GM06990 (cell line): ENCODE data around the gene SPTBN1.

Source experiments
- DNase-seq: peaks from one replicate; pipeline ENCODE4 v3.0.0-alpha.2; 2011; ENCODE audit not compliant: insufficient read length; ENCODE audit errors: extremely low read depth
- H3K27me3 ChIP-seq: replicated peaks from 2 replicates; pipeline ENCODE4 v1.6.0; 2011; ENCODE audit warnings: low read length; ENCODE audit not compliant: control insufficient read depth, insufficient read depth
- H3K36me3 ChIP-seq: 2 replicates; pipeline ENCODE4 v1.5.1; 2011; ENCODE audit warnings: low read length; ENCODE audit not compliant: control insufficient read depth, insufficient read depth
- H3K4me3 ChIP-seq: replicated peaks from 2 replicates; pipeline ENCODE4 v1.5.1; 2011; ENCODE audit warnings: low read depth, mild to moderate bottlenecking, control low read depth, low read length
- TF ChIP-seq, protein P1 (sequence below): IDR thresholded peaks from 2 replicates; pipeline ENCODE4 v1.5.1; 2011; ENCODE audit warnings: low read length, control low read depth, mild to moderate bottlenecking, inconsistent platforms; ENCODE audit not compliant: insufficient read depth, poor library complexity, severe bottlenecking

The SPTBN1 gene

DNA sequence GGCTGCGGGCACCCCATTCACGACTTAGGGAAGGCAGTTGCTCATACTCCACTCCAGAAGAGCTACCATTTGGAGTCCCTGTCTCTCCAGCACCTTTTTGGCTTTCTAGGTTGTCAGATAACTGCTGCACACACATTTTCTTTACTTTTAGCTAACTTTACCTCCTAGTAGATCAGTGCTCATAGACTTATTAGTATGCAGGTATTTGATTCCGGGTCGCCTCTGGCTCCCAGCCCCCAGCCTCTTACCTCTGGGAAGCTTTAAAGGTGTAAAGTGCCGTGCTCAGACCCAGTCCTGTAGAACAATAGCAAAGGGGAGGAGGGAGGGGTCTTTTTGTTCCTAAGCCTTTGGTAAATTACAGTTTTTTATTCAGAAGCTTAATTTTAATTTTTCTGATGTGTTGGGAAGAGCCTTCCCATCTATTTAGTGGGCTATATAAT lies 102.9 kb downstream of the SPTBN1 start:
- Histone ChIP-seq H3K36me3 (no peaks in the 10 kb centered on the region), H3K27me3 (no peaks in the 10 kb centered on the region), H3K4me3 (peak overlapping the region; percentile 82)
- no peak for DNase-seq
- TF ChIP-seq, protein P1, sequence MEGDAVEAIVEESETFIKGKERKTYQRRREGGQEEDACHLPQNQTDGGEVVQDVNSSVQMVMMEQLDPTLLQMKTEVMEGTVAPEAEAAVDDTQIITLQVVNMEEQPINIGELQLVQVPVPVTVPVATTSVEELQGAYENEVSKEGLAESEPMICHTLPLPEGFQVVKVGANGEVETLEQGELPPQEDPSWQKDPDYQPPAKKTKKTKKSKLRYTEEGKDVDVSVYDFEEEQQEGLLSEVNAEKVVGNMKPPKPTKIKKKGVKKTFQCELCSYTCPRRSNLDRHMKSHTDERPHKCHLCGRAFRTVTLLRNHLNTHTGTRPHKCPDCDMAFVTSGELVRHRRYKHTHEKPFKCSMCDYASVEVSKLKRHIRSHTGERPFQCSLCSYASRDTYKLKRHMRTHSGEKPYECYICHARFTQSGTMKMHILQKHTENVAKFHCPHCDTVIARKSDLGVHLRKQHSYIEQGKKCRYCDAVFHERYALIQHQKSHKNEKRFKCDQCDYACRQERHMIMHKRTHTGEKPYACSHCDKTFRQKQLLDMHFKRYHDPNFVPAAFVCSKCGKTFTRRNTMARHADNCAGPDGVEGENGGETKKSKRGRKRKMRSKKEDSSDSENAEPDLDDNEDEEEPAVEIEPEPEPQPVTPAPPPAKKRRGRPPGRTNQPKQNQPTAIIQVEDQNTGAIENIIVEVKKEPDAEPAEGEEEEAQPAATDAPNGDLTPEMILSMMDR: no peak

DNA sequence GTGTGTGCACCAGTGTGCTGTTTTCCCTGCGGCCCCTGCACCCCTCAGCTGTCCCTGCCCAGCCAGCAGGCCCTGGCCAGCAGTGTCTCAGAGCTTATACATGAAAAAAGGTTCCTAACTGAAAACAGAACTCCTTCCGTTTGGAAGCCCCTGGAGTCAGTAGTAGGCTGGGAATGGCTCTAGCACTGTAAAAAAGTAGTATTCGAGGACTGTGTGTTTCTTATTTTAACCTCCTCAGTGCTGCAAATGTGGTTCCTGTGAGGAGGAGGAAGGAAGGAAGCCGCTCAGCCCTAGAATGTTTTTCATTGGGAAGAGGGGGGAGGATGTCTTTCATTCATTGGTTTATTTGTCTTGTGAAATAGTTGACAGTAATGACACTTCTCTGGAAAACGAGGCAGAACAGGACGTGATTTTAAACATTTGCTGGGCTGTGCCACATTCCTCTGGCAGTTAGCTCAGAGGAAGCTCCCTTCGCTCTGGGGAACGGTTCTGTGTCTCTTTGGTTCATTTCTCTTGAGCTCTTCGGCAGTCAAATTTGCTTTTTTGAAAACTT lies 103.5 kb downstream of the SPTBN1 start:
- H3K27me3 ChIP-seq: no peaks in the 10 kb centered on the region
- peak overlapping the region; percentile 82 for H3K4me3 ChIP-seq
- no peaks in the 10 kb centered on the region for H3K36me3 ChIP-seq
- no peak for DNase-seq
- TF ChIP-seq, protein P1: no peak

DNA sequence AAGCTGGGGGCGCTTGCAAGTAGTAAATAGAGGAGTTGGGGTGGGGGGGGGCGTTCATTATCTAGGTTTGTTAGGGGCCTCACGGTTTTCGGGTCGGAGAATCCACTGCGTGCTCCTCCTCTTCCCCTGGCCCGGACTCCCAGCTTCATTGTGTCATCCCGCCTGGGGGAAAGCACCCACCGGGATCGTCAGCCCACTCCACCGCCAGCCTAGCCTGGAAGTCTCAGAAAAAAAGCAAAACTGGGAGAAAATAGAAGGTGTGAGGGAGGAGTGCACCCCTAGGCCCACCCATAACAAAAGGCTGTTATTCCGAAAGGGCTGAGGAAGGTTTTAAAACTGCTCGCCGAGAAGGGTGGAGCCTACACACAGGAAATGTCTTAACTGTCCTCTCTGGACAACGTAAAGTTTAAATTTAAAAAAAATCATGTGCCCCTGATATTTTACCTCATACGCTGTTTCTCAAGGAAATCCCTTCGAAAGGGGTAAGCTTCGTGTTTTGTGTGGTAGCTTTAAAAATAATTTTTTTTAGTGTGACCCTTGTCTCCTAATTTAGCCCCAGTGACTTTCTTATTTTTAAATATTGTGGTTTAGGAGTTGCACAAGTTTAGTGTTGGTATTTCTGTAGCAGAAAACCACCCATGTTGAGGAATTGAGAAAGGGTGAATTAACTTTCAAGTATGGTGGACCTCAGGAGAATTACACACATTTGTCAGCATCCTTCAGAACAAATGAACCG lies 104.2 kb downstream of the SPTBN1 start:
- Histone ChIP-seq H3K27me3 (no peaks in the 10 kb centered on the region), H3K4me3 (peak overlapping the region; percentile 82), H3K36me3 (no peaks in the 10 kb centered on the region)
- peak; percentile 69 for DNase-seq
- TF ChIP-seq, protein P1: no peak

DNA sequence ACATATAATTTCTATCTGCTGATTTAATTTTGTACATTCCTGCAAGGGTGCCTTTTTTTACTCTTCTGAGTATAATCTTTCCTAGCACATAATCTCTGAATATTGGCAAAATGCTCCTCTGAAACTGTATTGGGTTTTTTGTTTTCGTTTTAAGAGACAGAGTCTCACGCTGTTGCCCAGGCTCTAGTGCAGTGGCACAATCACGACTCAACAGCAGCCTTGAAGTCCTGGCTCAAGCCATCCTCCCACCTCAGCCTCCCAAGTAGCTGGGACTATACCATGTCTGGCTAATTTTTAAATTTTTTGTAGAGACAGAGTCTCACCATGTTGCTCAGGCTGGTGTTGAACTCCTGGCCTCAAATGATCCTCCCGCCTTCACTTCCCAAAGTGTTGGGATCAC lies 104.9 kb downstream of the SPTBN1 start:
- peak overlapping the region; percentile 82 for H3K4me3 ChIP-seq
- TF ChIP-seq, protein P1: no peak
- no peaks in the 10 kb centered on the region for H3K36me3 ChIP-seq
- no peak for DNase-seq
- H3K27me3 ChIP-seq: no peaks in the 10 kb centered on the region

DNA sequence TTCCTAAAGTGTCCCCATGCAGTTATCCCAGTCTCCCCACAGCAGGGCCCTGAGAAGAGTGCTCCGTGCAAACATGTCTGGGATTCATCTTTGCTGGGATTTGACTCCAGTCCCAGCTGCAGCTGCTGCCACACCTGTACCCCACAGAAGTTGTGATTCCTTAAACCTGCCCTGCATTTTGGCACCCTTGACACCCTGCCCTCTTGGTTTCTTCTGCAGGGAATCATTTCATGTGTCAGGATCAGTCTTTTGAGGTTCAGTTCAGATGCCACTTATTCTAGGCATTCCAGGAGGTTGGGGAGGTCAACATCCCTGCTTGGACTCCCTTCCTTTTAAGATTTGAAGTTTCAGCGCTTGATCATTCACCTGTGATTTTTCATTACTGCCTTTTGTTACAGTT lies 108.3 kb downstream of the SPTBN1 start:
- no peaks in the 10 kb centered on the region for H3K27me3 ChIP-seq
- no peaks in the 10 kb centered on the region for H3K36me3 ChIP-seq
- TF ChIP-seq, protein P1: no peak
- H3K4me3 ChIP-seq: no peak overlapping the region
- no peak for DNase-seq
